ENCODE results near the gene FRYL.

GRCh38 chr4:48692044-48692443 lies 88.0 kb downstream of the FRYL start:
- TF ChIP-seq POLR2AphosphoS5 (IDR thresholded peaks at IDR 0.05; ENCODE audit: low read depth, low read length), result no peak
- TF ChIP-seq TAF1 (IDR thresholded peaks at IDR 0.05; ENCODE audit: borderline replicate concordance, insufficient read depth, low read length), result no peak
- no peak for TF ChIP-seq SIN3A (IDR thresholded peaks at IDR 0.05; ENCODE audit: borderline replicate concordance, insufficient read depth, low read length)
